ENCODE data around the gene AVEN. TPM values are rescaled to one million over a fixed set of nuclear protein-coding genes. Genes with fewer than 3 reads are reported as not detected.

AVEN gene
- total and polyA plus RNA-seq, 2 of the 13 experiments (the other 11 are each of a cell fraction or from before 2014, with no cell fraction given) = 4.4 to 17.5 TPM

DNA sequence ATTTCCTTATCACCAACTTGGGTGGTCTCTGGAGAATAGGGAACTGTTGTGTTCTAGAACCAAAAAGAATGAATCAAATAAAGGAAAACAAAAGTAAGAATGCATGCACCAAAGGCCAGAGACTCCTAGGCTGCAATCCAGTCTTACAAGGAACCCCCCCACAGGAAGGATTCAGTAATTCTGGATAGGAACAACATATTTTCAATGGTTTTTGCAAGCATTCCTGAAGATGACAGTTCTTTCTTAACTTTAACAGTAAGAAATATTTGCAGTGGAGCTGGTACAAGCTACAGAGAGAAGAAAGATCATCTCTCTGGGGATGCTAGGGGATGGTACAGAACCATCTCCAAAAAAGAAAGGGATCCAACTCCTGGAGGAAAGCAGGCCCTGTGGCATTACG, 186.9 kb downstream of the AVEN start (continued):
- TF ChIP-seq, protein P1, sequence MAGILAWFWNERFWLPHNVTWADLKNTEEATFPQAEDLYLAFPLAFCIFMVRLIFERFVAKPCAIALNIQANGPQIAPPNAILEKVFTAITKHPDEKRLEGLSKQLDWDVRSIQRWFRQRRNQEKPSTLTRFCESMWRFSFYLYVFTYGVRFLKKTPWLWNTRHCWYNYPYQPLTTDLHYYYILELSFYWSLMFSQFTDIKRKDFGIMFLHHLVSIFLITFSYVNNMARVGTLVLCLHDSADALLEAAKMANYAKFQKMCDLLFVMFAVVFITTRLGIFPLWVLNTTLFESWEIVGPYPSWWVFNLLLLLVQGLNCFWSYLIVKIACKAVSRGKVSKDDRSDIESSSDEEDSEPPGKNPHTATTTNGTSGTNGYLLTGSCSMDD (CRISPR knock-in tag; IDR thresholded peaks at IDR 0.05) = no peak
- TF ChIP-seq ZNF33B (CRISPR knock-in tag; IDR thresholded peaks at IDR 0.05) = no peak

DNA sequence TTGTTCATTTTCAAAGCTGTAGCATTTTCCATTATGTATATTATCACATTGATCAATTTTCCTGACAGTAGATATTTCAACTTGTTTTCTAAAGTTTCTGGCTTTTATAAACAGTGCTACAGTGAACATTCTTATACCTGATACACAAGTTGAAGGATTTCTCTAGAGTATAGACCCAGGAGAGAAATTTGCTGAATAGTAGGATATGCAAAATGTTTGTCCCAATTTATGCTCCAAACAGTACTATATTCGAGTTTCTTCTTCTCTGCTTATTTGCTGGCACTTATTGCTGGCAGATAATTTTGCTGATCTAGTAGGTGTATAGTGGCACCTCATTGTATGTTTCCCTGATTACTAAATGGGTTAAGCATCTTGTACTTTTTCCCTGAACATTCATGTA, 187.9 kb downstream of the AVEN start:
- Histone ChIP-seq H2AFZ (ENCODE audit: low read length) (no peak overlapping the region), H3K27ac (ENCODE audit: extremely low read length, insufficient read depth, low read length) (no peak overlapping the region), H3K27me3 (ENCODE audit: control insufficient read depth in 1 of 2, insufficient read depth in 2 of 2, low read length in 2 of 2) (no peaks in the 10 kb centered on the region), H3K4me2 (ENCODE audit: low read depth, low read length) (no peak overlapping the region), H3K4me3 (replicated peaks in 1 of 3; ENCODE audit: insufficient read depth in 1 of 3, low read depth in 2 of 3, low read length in 3 of 3) (no peak overlapping the region), H3K36me3 (replicated peaks in 1 of 2; ENCODE audit: control insufficient read depth in 1 of 2, insufficient read depth in 2 of 2, low read length in 2 of 2) (no peaks in the 10 kb centered on the region), H4K20me1 (ENCODE audit: insufficient read depth, low read length) (no peaks in the 10 kb centered on the region), H3K9me3 (ENCODE audit: low read length) (no peaks in the 10 kb centered on the region), H3K79me2 (ENCODE audit: insufficient read depth, low read length) (no peaks in the 10 kb centered on the region), H3K4me1 (ENCODE audit: insufficient read depth, low read length) (no peaks in the 10 kb centered on the region), H3K9ac (ENCODE audit: insufficient read depth, low read depth, low read length) (no peak overlapping the region)
- DNase-seq (ENCODE audit: low spot score) (no peak), ATAC-seq (no peak), FAIRE-seq (no peak)
- WGBS (ENCODE audit: low lambda C conversion rate) = 4% methylated on average over 1 of the region's 1 CpG
- CTCF ChIA-PET (ENCODE audit: low intra/inter-chr PET ratio, low total read pairs) = no interaction called here
- POLR2A ChIA-PET = no interaction called here
- in situ Hi-C loops (cut with HindIII; ENCODE audit: extremely low pct_ligation_motif_present, low pct_unique_long_range_greater_than_20kb) = no loop called here
- BruUV-seq (replicated peaks) = no TSS peak
- intact Hi-C loops (cut with micrococcal nuclease; ENCODE audit: unreplicated experiment) = no loop called here
- TF ChIP-seq MAFF (IDR thresholded peaks at IDR 0.05; ENCODE audit: low read depth, low read length) = 0 out of 2 replicates have a peak, but pooled peaks have one; percentile 13
- TF ChIP-seq MTF1 (CRISPR knock-in tag; IDR thresholded peaks at IDR 0.05) = no peak
- peak in 1 of 2 experiments; percentile 56; a peak in 2 of 4 replicates for TF ChIP-seq MAFK (conservative IDR thresholded peaks at IDR 0.05 in 1 of 2, IDR thresholded peaks at IDR 0.05 in 1 of 2; ENCODE audit: low read length in 2 of 2)
- TF ChIP-seq ZNF879 (CRISPR knock-in tag; IDR thresholded peaks at IDR 0.05) = no peak

DNA sequence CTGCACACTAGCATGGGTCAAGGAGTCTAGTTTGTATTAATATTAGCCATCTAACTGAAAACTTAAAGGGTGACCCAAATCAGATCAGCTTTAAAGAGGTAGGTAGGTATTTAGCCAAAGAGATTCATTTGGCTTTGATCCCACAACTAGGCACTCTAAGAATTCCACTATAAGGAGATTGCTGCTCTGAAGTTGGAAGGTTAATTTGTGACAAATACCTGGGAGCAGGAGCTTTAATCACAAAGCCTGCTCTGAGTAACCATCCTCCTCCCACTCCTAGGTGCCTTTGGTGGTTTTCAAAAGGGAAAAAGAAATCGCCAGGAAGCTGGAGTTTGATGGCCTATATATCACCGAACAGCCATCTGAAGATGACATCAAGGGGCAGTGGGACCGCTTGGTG, 191.0 kb downstream of the AVEN start:
- no peak overlapping the region for H3K4me2 ChIP-seq (ENCODE audit: low read depth, low read length)
- H3K36me3 ChIP-seq (replicated peaks in 1 of 2; ENCODE audit: control insufficient read depth in 1 of 2, insufficient read depth in 2 of 2, low read length in 2 of 2) = no peaks in the 10 kb centered on the region
- in situ Hi-C loops (cut with HindIII; ENCODE audit: extremely low pct_ligation_motif_present, low pct_unique_long_range_greater_than_20kb) (no loop called here), intact Hi-C loops (cut with micrococcal nuclease; ENCODE audit: unreplicated experiment) (no loop called here)
- no peak for ATAC-seq
- TF ChIP-seq, protein P2, sequence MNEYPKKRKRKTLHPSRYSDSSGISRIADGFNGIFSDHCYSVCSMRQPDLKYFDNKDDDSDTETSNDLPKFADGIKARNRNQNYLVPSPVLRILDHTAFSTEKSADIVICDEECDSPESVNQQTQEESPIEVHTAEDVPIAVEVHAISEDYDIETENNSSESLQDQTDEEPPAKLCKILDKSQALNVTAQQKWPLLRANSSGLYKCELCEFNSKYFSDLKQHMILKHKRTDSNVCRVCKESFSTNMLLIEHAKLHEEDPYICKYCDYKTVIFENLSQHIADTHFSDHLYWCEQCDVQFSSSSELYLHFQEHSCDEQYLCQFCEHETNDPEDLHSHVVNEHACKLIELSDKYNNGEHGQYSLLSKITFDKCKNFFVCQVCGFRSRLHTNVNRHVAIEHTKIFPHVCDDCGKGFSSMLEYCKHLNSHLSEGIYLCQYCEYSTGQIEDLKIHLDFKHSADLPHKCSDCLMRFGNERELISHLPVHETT (CRISPR knock-in tag; conservative IDR thresholded peaks at IDR 0.05) = no peak
- TF ChIP-seq, protein P3, sequence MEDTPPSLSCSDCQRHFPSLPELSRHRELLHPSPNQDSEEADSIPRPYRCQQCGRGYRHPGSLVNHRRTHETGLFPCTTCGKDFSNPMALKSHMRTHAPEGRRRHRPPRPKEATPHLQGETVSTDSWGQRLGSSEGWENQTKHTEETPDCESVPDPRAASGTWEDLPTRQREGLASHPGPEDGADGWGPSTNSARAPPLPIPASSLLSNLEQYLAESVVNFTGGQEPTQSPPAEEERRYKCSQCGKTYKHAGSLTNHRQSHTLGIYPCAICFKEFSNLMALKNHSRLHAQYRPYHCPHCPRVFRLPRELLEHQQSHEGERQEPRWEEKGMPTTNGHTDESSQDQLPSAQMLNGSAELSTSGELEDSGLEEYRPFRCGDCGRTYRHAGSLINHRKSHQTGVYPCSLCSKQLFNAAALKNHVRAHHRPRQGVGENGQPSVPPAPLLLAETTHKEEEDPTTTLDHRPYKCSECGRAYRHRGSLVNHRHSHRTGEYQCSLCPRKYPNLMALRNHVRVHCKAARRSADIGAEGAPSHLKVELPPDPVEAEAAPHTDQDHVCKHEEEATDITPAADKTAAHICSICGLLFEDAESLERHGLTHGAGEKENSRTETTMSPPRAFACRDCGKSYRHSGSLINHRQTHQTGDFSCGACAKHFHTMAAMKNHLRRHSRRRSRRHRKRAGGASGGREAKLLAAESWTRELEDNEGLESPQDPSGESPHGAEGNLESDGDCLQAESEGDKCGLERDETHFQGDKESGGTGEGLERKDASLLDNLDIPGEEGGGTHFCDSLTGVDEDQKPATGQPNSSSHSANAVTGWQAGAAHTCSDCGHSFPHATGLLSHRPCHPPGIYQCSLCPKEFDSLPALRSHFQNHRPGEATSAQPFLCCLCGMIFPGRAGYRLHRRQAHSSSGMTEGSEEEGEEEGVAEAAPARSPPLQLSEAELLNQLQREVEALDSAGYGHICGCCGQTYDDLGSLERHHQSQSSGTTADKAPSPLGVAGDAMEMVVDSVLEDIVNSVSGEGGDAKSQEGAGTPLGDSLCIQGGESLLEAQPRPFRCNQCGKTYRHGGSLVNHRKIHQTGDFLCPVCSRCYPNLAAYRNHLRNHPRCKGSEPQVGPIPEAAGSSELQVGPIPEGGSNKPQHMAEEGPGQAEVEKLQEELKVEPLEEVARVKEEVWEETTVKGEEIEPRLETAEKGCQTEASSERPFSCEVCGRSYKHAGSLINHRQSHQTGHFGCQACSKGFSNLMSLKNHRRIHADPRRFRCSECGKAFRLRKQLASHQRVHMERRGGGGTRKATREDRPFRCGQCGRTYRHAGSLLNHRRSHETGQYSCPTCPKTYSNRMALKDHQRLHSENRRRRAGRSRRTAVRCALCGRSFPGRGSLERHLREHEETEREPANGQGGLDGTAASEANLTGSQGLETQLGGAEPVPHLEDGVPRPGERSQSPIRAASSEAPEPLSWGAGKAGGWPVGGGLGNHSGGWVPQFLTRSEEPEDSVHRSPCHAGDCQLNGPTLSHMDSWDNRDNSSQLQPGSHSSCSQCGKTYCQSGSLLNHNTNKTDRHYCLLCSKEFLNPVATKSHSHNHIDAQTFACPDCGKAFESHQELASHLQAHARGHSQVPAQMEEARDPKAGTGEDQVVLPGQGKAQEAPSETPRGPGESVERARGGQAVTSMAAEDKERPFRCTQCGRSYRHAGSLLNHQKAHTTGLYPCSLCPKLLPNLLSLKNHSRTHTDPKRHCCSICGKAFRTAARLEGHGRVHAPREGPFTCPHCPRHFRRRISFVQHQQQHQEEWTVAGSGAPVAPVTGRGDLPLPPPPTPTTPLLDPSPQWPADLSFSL (CRISPR knock-in tag; IDR thresholded peaks at IDR 0.05) = no peak
- no peak for TF ChIP-seq ZNF709 (CRISPR knock-in tag; IDR thresholded peaks at IDR 0.05)
- BruUV-seq (replicated peaks) = no TSS peak
- FAIRE-seq = no peak
- WGBS (ENCODE audit: low lambda C conversion rate) = 79% methylated on average over 3 of the region's 3 CpGs
- no peaks in the 10 kb centered on the region for H4K20me1 ChIP-seq (ENCODE audit: insufficient read depth, low read length)
- no peak overlapping the region for H3K4me3 ChIP-seq (replicated peaks in 1 of 3; ENCODE audit: insufficient read depth in 1 of 3, low read depth in 2 of 3, low read length in 3 of 3)
- H3K27me3 ChIP-seq (ENCODE audit: control insufficient read depth in 1 of 2, insufficient read depth in 2 of 2, low read length in 2 of 2) = no peaks in the 10 kb centered on the region
- no peak overlapping the region for H2AFZ ChIP-seq (ENCODE audit: low read length)
- no peaks in the 10 kb centered on the region for H3K9me3 ChIP-seq (ENCODE audit: low read length)
- H3K4me1 ChIP-seq (ENCODE audit: insufficient read depth, low read length) = no peaks in the 10 kb centered on the region
- no peaks in the 10 kb centered on the region for H3K79me2 ChIP-seq (ENCODE audit: insufficient read depth, low read length)
- H3K9ac ChIP-seq (ENCODE audit: insufficient read depth, low read depth, low read length) = no peak overlapping the region
- ChIA-PET CTCF (ENCODE audit: low intra/inter-chr PET ratio, low total read pairs) (no interaction called here), POLR2A (no interaction called here)
- no peak overlapping the region for H3K27ac ChIP-seq (ENCODE audit: extremely low read length, insufficient read depth, low read length)
- DNase-seq (ENCODE audit: low spot score) = no peak

All from HepG2 (cell line).